GM18502 (cell line): Measurements from ENCODE around the gene DHRS7.

Experiments
- ATAC-seq: cut with Tn5 transposase; IDR thresholded peaks from one replicate; pipeline ENCODE4 v1.9.1; 2021; ENCODE audit warnings: mild to moderate bottlenecking; ENCODE audit not compliant: unreplicated experiment, poor library complexity

DHRS7 gene

GRCh38 chr14:60188115-60188514, 22.9 kb upstream of the DHRS7 start:
- peak; percentile 40 for ATAC-seq

- no peak for ATAC-seq
Observed at GRCh38 chr14:60184905-60185555, 19.8 kb upstream of the DHRS7 start.

GRCh38 chr14:60184146-60184904, 19.1 kb upstream of the DHRS7 start:
- peak; percentile 45 for ATAC-seq

- ATAC-seq, result peak; percentile 48
Observed at GRCh38 chr14:60183741-60184140, 18.5 kb upstream of the DHRS7 start.

- peak; percentile 47 for ATAC-seq
Observed at GRCh38 chr14:60183138-60183537, 17.9 kb upstream of the DHRS7 start.

- ATAC-seq, result no peak
Observed at GRCh38 chr14:60179431-60179869, 14.3 kb upstream of the DHRS7 start.

GRCh38 chr14:60178820-60179219, 13.6 kb upstream of the DHRS7 start:
- no peak for ATAC-seq

- ATAC-seq, result no peak
Observed at GRCh38 chr14:60178164-60178563, 13.0 kb upstream of the DHRS7 start.

- ATAC-seq, result no peak
Observed at GRCh38 chr14:60175255-60175902, 10.2 kb upstream of the DHRS7 start.

GRCh38 chr14:60174352-60175254, 9.4 kb upstream of the DHRS7 start:
- ATAC-seq, result no peak

GRCh38 chr14:60171690-60172089, 6.5 kb upstream of the DHRS7 start:
- no peak for ATAC-seq

- ATAC-seq, result no peak
Observed at GRCh38 chr14:60170948-60171347, 5.8 kb upstream of the DHRS7 start.

GRCh38 chr14:60169722-60170121, 4.5 kb upstream of the DHRS7 start:
- no peak for ATAC-seq

- no peak for ATAC-seq
Observed at GRCh38 chr14:60166142-60166541, 944 bp upstream of the DHRS7 start.

GRCh38 chr14:60165547-60165876, 314 bp upstream of the DHRS7 start:
- ATAC-seq, result peak; percentile 20

GRCh38 chr14:60164404-60164711, 840 bp downstream of the DHRS7 start:
- ATAC-seq, result peak; percentile 18

- ATAC-seq, result no peak
Observed at GRCh38 chr14:60163693-60164092, 1.5 kb downstream of the DHRS7 start.

- no peak for ATAC-seq
Observed at GRCh38 chr14:60161196-60162107, 3.7 kb downstream of the DHRS7 start.

- no peak for ATAC-seq
Observed at GRCh38 chr14:60160422-60160821, 4.8 kb downstream of the DHRS7 start.

GRCh38 chr14:60154671-60155070, 10.5 kb downstream of the DHRS7 start:
- no peak for ATAC-seq
